ES-I3 (cell line): ENCODE results near the gene BCAR3.
"Not testable (repeated sequence)": the region's sequence is repeated elsewhere in the genome, so short reads cannot be mapped to it uniquely, and the experiment has no call there.

ENCODE experiments used
- H3K36me3 ChIP-seq: 2 replicates; pipeline ENCODE4 v1.6.1; 2013; ENCODE audit warnings: mild to moderate bottlenecking, low read length, control low read depth, moderate library complexity; ENCODE audit not compliant: insufficient read depth
- H3K4me1 ChIP-seq: 2 replicates; pipeline ENCODE4 v1.6.1; 2013; ENCODE audit warnings: mild to moderate bottlenecking, control low read depth, low read length; ENCODE audit not compliant: insufficient read depth
- H3K9ac ChIP-seq: 2 replicates; pipeline ENCODE4 v1.6.1; 2013; ENCODE audit warnings: low read depth, mild to moderate bottlenecking, low read length, moderate library complexity
- H3K9me3 ChIP-seq: 2 replicates; pipeline ENCODE4 v1.6.1; 2013; ENCODE audit warnings: mild to moderate bottlenecking, low read length, moderate library complexity; ENCODE audit not compliant: control insufficient read depth, insufficient read depth

BCAR3 gene

GRCh38 chr1:93569489-93569888 is 112.1 kb downstream of the BCAR3 start:
- no peaks in the 10 kb centered on the region for H3K9me3 ChIP-seq
- peaks cover 22% of the 10 kb centered on the region for H3K36me3 ChIP-seq
- H3K9ac ChIP-seq, result no peak overlapping the region
- H3K4me1 ChIP-seq, result peaks cover 6% of the 10 kb centered on the region

- H3K4me1 ChIP-seq, result peaks cover 6% of the 10 kb centered on the region
- H3K9me3 ChIP-seq, result no peaks in the 10 kb centered on the region
- no peak overlapping the region for H3K9ac ChIP-seq
- peaks cover 20% of the 10 kb centered on the region for H3K36me3 ChIP-seq
Observed at GRCh38 chr1:93567255-93567918, 114.2 kb downstream of the BCAR3 start.

- Histone ChIP-seq H3K9ac (no peak overlapping the region), H3K9me3 (no peaks in the 10 kb centered on the region), H3K36me3 (peaks cover 17% of the 10 kb centered on the region)
Observed at GRCh38 chr1:93566227-93566626, 115.4 kb downstream of the BCAR3 start.

GRCh38 chr1:93565496-93566206 is 116.0 kb downstream of the BCAR3 start:
- Histone ChIP-seq H3K9me3 (no peaks in the 10 kb centered on the region), H3K9ac (no peak overlapping the region), H3K4me1 (peaks cover 3% of the 10 kb centered on the region; the same call in 1 of the 2 replicates), H3K36me3 (peaks cover 18% of the 10 kb centered on the region)

More at GRCh38 chr1:93566227-93566626, 115.4 kb downstream of the BCAR3 start:
- H3K4me1 ChIP-seq, result peaks cover 3% of the 10 kb centered on the region; the same call in 1 of the 2 replicates

- H3K9me3 ChIP-seq, result no peaks in the 10 kb centered on the region
- no peak overlapping the region for H3K9ac ChIP-seq
- H3K4me1 ChIP-seq, result no peaks in the 10 kb centered on the region
- peaks cover 5% of the 10 kb centered on the region for H3K36me3 ChIP-seq
Observed at GRCh38 chr1:93559695-93560094, 121.9 kb downstream of the BCAR3 start.

GRCh38 chr1:93559045-93559444 is 122.6 kb downstream of the BCAR3 start:
- Histone ChIP-seq H3K9me3 (no peaks in the 10 kb centered on the region), H3K4me1 (no peaks in the 10 kb centered on the region), H3K36me3 (peaks cover 7% of the 10 kb centered on the region), H3K9ac (no peak overlapping the region)

- Histone ChIP-seq H3K9ac (no peak overlapping the region), H3K4me1 (peaks cover 14% of the 10 kb centered on the region), H3K36me3 (peaks cover 4% of the 10 kb centered on the region), H3K9me3 (no peaks in the 10 kb centered on the region)
Observed at GRCh38 chr1:93556291-93556690, 125.3 kb downstream of the BCAR3 start.

GRCh38 chr1:93554883-93555872 is 126.5 kb downstream of the BCAR3 start:
- H3K36me3 ChIP-seq, result peaks cover 9% of the 10 kb centered on the region; the same call in 1 of the 2 replicates
- no peak overlapping the region for H3K9ac ChIP-seq
- peaks cover 14% of the 10 kb centered on the region for H3K4me1 ChIP-seq
- no peaks in the 10 kb centered on the region for H3K9me3 ChIP-seq

GRCh38 chr1:93553886-93554490 is 127.6 kb downstream of the BCAR3 start:
- Histone ChIP-seq H3K4me1 (peaks cover 14% of the 10 kb centered on the region), H3K36me3 (peaks cover 12% of the 10 kb centered on the region; the same call in 1 of the 2 replicates)
- not testable (repeated sequence) for H3K9ac ChIP-seq, H3K9me3 ChIP-seq

- Histone ChIP-seq H3K9ac (no peak overlapping the region), H3K36me3 (peaks cover 17% of the 10 kb centered on the region), H3K9me3 (no peaks in the 10 kb centered on the region), H3K4me1 (peaks cover 14% of the 10 kb centered on the region)
Observed at GRCh38 chr1:93552741-93553455, 128.7 kb downstream of the BCAR3 start.

- Histone ChIP-seq H3K9me3 (no peaks in the 10 kb centered on the region), H3K36me3 (peaks cover 19% of the 10 kb centered on the region), H3K9ac (no peak overlapping the region)
Observed at GRCh38 chr1:93549811-93550210, 131.8 kb downstream of the BCAR3 start.

GRCh38 chr1:93549131-93549530 is 132.5 kb downstream of the BCAR3 start:
- Histone ChIP-seq H3K9me3 (no peaks in the 10 kb centered on the region), H3K4me1 (peaks cover 16% of the 10 kb centered on the region), H3K36me3 (peaks cover 18% of the 10 kb centered on the region), H3K9ac (no peak overlapping the region)

More at GRCh38 chr1:93549811-93550210, 131.8 kb downstream of the BCAR3 start:
- peaks cover 14% of the 10 kb centered on the region for H3K4me1 ChIP-seq

GRCh38 chr1:93546162-93546863 is 135.3 kb downstream of the BCAR3 start:
- Histone ChIP-seq H3K9me3 (no peaks in the 10 kb centered on the region), H3K4me1 (0 out of 2 replicates have a peak, but pooled peaks cover 7% of the 10 kb centered on the region), H3K36me3 (peaks cover 16% of the 10 kb centered on the region), H3K9ac (no peak overlapping the region)
